ENCODE results near the gene RETREG2. TPM values are rescaled to one million over a fixed set of nuclear protein-coding genes. Genes with fewer than 3 reads are reported as not detected.

The RETREG2 gene
- polyA plus RNA-seq, 2 of the 4 experiments (the other 2 are of a cell fraction) = 52.8 to 67.5 TPM

DNA sequence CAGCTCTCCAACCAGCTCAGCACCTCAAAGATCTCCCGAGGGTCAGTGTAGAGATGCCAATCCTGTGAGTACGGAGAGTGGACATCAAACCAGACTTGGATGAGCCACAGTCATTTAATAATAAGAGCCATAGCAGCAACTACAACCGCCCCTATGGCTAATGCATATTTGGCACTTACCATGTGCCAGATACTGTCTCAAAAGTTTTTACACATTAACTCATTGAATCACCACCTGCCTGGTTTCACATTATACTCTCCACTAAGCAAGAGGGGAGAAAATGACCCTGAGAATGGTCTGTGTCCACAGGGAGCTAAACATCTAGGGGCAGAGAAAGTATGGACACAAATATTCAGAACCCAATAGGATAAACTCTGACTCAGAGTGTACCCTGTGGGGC lies 3.9 kb upstream of the RETREG2 start:
- no peak overlapping the region for H3K4me2 ChIP-seq
- ATAC-seq (no peak), DNase-seq (ENCODE audit: low read depth in 1 of 2, low spot score in 1 of 2) (no peak), FAIRE-seq (no peak)
- no peak overlapping the region for H3K27ac ChIP-seq
- TF ChIP-seq, protein P1, sequence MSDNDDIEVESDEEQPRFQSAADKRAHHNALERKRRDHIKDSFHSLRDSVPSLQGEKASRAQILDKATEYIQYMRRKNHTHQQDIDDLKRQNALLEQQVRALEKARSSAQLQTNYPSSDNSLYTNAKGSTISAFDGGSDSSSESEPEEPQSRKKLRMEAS (IDR thresholded peaks at IDR 0.05) = no peak
- TF ChIP-seq KDM1A (IDR thresholded peaks at IDR 0.05; ENCODE audit: low read depth) (no peak), CEBPB (IDR thresholded peaks at IDR 0.05) (no peak), HOXA7 (CRISPR knock-in tag; IDR thresholded peaks at IDR 0.05) (no peak), HEYL (CRISPR knock-in tag; IDR thresholded peaks at IDR 0.05) (no peak), BHLHE40 (IDR thresholded peaks at IDR 0.05; ENCODE audit: low read depth, low read length) (no peak), MAZ (IDR thresholded peaks at IDR 0.05; ENCODE audit: borderline replicate concordance, low read depth, low read length) (no peak), POLR2A (IDR thresholded peaks at IDR 0.05; ENCODE audit: low read length) (no peak), CBX8 (IDR thresholded peaks at IDR 0.05) (no peak), KDM5A (IDR thresholded peaks at IDR 0.05) (no peak), FOSB (CRISPR knock-in tag; IDR thresholded peaks at IDR 0.05) (no peak), EP300 (IDR thresholded peaks at IDR 0.05) (no peak), FOSL2 (IDR thresholded peaks at IDR 0.05) (no peak), FOSL2 (CRISPR knock-in tag; IDR thresholded peaks at IDR 0.05) (no peak), EHMT2 (IDR thresholded peaks at IDR 0.05; ENCODE audit: low read depth) (no peak)
- TF ChIP-seq, protein P2, sequence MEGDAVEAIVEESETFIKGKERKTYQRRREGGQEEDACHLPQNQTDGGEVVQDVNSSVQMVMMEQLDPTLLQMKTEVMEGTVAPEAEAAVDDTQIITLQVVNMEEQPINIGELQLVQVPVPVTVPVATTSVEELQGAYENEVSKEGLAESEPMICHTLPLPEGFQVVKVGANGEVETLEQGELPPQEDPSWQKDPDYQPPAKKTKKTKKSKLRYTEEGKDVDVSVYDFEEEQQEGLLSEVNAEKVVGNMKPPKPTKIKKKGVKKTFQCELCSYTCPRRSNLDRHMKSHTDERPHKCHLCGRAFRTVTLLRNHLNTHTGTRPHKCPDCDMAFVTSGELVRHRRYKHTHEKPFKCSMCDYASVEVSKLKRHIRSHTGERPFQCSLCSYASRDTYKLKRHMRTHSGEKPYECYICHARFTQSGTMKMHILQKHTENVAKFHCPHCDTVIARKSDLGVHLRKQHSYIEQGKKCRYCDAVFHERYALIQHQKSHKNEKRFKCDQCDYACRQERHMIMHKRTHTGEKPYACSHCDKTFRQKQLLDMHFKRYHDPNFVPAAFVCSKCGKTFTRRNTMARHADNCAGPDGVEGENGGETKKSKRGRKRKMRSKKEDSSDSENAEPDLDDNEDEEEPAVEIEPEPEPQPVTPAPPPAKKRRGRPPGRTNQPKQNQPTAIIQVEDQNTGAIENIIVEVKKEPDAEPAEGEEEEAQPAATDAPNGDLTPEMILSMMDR (IDR thresholded peaks at IDR 0.05) = no peak
- TF ChIP-seq, protein P3, sequence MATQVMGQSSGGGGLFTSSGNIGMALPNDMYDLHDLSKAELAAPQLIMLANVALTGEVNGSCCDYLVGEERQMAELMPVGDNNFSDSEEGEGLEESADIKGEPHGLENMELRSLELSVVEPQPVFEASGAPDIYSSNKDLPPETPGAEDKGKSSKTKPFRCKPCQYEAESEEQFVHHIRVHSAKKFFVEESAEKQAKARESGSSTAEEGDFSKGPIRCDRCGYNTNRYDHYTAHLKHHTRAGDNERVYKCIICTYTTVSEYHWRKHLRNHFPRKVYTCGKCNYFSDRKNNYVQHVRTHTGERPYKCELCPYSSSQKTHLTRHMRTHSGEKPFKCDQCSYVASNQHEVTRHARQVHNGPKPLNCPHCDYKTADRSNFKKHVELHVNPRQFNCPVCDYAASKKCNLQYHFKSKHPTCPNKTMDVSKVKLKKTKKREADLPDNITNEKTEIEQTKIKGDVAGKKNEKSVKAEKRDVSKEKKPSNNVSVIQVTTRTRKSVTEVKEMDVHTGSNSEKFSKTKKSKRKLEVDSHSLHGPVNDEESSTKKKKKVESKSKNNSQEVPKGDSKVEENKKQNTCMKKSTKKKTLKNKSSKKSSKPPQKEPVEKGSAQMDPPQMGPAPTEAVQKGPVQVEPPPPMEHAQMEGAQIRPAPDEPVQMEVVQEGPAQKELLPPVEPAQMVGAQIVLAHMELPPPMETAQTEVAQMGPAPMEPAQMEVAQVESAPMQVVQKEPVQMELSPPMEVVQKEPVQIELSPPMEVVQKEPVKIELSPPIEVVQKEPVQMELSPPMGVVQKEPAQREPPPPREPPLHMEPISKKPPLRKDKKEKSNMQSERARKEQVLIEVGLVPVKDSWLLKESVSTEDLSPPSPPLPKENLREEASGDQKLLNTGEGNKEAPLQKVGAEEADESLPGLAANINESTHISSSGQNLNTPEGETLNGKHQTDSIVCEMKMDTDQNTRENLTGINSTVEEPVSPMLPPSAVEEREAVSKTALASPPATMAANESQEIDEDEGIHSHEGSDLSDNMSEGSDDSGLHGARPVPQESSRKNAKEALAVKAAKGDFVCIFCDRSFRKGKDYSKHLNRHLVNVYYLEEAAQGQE (IDR thresholded peaks at IDR 0.05) = no peak
- TF ChIP-seq, protein P4, sequence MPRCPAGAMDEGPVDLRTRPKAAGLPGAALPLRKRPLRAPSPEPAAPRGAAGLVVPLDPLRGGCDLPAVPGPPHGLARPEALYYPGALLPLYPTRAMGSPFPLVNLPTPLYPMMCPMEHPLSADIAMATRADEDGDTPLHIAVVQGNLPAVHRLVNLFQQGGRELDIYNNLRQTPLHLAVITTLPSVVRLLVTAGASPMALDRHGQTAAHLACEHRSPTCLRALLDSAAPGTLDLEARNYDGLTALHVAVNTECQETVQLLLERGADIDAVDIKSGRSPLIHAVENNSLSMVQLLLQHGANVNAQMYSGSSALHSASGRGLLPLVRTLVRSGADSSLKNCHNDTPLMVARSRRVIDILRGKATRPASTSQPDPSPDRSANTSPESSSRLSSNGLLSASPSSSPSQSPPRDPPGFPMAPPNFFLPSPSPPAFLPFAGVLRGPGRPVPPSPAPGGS (IDR thresholded peaks at IDR 0.05) = no peak
- TF ChIP-seq, protein P5, sequence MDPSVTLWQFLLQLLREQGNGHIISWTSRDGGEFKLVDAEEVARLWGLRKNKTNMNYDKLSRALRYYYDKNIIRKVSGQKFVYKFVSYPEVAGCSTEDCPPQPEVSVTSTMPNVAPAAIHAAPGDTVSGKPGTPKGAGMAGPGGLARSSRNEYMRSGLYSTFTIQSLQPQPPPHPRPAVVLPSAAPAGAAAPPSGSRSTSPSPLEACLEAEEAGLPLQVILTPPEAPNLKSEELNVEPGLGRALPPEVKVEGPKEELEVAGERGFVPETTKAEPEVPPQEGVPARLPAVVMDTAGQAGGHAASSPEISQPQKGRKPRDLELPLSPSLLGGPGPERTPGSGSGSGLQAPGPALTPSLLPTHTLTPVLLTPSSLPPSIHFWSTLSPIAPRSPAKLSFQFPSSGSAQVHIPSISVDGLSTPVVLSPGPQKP (IDR thresholded peaks at IDR 0.05; ENCODE audit: low read depth, low read length) = no peak
- H3K4me3 ChIP-seq = no peak overlapping the region
- H3K9me3 ChIP-seq = no peaks in the 10 kb centered on the region
- POLR2A ChIA-PET = no interaction called here
- WGBS (ENCODE audit: missing lambda C conversion rate) = 85% methylated on average over 3 of the region's 3 CpGs
- CTCF ChIA-PET = interaction anchor here (0.6 to 10.6 kb wide), 7 partner anchors 9 to 144 kb away, joined by 3 to 177 read pairs (median 4); partner anchors contain the start of gene NHEJ1
- H3K4me1 ChIP-seq = peaks cover 9% of the 10 kb centered on the region; the same call in 1 of the 3 replicates

DNA sequence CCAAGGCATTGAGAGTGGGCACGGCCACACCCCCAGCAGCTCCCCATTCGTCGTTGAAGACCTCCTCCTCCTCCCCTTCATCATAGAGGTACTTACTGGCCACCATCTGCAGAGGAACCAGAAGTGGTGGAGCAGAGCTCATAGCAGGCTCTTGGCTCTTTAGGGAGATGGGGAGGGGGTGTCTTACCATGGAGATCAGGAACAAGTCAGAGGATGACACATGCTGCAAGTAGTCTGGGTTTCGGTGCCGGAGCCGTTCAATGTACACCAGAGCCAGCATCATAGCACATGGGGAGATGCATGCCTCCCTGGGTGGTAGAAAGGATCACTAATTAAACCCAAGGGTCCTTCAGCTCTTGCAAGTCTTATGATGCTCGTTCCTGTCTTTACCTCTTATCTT lies 3.3 kb upstream of the RETREG2 start:
- no peak for TF ChIP-seq CBX8 (IDR thresholded peaks at IDR 0.05)
- TF ChIP-seq EHF (CRISPR knock-in tag; IDR thresholded peaks at IDR 0.05) = no peak
- TF ChIP-seq ZC3H11A (IDR thresholded peaks at IDR 0.05) = no peak
- no peak for TF ChIP-seq SMC3 (IDR thresholded peaks at IDR 0.05)
- TF ChIP-seq, protein P6, sequence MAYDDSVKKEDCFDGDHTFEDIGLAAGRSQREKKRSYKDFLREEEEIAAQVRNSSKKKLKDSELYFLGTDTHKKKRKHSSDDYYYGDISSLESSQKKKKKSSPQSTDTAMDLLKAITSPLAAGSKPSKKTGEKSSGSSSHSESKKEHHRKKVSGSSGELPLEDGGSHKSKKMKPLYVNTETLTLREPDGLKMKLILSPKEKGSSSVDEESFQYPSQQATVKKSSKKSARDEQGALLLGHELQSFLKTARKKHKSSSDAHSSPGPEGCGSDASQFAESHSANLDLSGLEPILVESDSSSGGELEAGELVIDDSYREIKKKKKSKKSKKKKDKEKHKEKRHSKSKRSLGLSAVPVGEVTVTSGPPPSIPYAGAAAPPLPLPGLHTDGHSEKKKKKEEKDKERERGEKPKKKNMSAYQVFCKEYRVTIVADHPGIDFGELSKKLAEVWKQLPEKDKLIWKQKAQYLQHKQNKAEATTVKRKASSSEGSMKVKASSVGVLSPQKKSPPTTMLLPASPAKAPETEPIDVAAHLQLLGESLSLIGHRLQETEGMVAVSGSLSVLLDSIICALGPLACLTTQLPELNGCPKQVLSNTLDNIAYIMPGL (CRISPR knock-in tag; IDR thresholded peaks at IDR 0.05; ENCODE audit: borderline replicate concordance) = no peak
- TF ChIP-seq EHMT2 (IDR thresholded peaks at IDR 0.05; ENCODE audit: low read depth) = no peak
- Histone ChIP-seq H3K4me1 (peaks cover 15% of the 10 kb centered on the region), H3K9me3 (no peaks in the 10 kb centered on the region), H3K27ac (no peak overlapping the region), H3K4me3 (no peak overlapping the region), H3K4me2 (no peak overlapping the region)
- CTCF ChIA-PET = interaction anchor here (0.6 to 10.6 kb wide), 10 partner anchors 8 to 203 kb away, joined by 3 to 177 read pairs (median 6); partner anchors contain the start of genes DNAJB2 and NHEJ1
- FAIRE-seq = no peak
- no peak for DNase-seq (ENCODE audit: low read depth in 1 of 2, low spot score in 1 of 2)
- POLR2A ChIA-PET = no interaction called here
- ATAC-seq = no peak
- WGBS (ENCODE audit: missing lambda C conversion rate) = 87% methylated on average over 7 of the region's 7 CpGs

Data from A549 (cell line).